ENCODE data around the gene GIMAP6.

DNA sequence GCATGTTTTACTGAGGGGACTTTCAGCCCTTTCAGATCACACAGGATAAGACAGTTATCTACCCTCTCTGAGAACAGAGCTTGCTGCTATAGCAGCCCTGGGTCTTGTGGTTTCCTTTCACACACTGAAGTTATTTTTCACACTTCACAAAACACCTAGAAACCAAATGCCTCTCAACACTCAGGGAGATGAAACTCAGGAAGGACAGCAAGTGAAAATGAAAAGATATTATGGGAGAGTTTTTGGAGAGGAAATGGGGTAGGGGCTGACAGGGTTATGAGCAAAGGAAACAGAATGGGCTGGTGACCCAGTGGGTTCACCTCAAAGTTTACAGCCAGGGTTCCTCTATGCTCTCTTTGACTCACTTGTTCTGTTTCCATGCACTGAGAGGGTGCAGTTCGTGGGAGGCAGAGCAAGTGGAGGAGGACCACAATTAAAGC, 36.3 kb upstream of the GIMAP6 start:
- TF ChIP-seq, protein P1, sequence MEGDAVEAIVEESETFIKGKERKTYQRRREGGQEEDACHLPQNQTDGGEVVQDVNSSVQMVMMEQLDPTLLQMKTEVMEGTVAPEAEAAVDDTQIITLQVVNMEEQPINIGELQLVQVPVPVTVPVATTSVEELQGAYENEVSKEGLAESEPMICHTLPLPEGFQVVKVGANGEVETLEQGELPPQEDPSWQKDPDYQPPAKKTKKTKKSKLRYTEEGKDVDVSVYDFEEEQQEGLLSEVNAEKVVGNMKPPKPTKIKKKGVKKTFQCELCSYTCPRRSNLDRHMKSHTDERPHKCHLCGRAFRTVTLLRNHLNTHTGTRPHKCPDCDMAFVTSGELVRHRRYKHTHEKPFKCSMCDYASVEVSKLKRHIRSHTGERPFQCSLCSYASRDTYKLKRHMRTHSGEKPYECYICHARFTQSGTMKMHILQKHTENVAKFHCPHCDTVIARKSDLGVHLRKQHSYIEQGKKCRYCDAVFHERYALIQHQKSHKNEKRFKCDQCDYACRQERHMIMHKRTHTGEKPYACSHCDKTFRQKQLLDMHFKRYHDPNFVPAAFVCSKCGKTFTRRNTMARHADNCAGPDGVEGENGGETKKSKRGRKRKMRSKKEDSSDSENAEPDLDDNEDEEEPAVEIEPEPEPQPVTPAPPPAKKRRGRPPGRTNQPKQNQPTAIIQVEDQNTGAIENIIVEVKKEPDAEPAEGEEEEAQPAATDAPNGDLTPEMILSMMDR (IDR thresholded peaks at IDR 0.05): no peak
- TF ChIP-seq POLR2AphosphoS5 (IDR thresholded peaks at IDR 0.05): no peak

Data from prostate gland (tissue), 2 donors.